GM18517 (cell line): Measurements from ENCODE around the gene CIBAR2.
"Not testable (repeated sequence)": the region's sequence is repeated elsewhere in the genome, so short reads cannot be mapped to it uniquely, and the experiment has no call there.

ENCODE experiments used
- ATAC-seq: cut with Tn5 transposase; IDR thresholded peaks from one replicate; pipeline ENCODE4 v1.9.1; 2021; ENCODE audit warnings: mild to moderate bottlenecking, moderate library complexity; ENCODE audit not compliant: unreplicated experiment

The CIBAR2 gene

GRCh38 chr16:85064186-85064585, 48.1 kb downstream of the CIBAR2 start:
- ATAC-seq, result no peak

GRCh38 chr16:85062845-85063244, 49.4 kb downstream of the CIBAR2 start:
- ATAC-seq, result no peak

GRCh38 chr16:85062323-85062722, 49.9 kb downstream of the CIBAR2 start:
- no peak for ATAC-seq

GRCh38 chr16:85061566-85061965, 50.7 kb downstream of the CIBAR2 start:
- no peak for ATAC-seq

GRCh38 chr16:85058909-85059308, 53.4 kb downstream of the CIBAR2 start:
- no peak for ATAC-seq

- ATAC-seq, result no peak
These were observed 54.3 kb downstream of the CIBAR2 start for GRCh38 chr16:85057948-85058347.

- ATAC-seq, result no peak
These were observed 54.9 kb downstream of the CIBAR2 start for GRCh38 chr16:85057212-85057889.

GRCh38 chr16:85056211-85056748, 56.0 kb downstream of the CIBAR2 start:
- ATAC-seq, result no peak

- ATAC-seq, result peak; percentile 93
These were observed 56.6 kb downstream of the CIBAR2 start for GRCh38 chr16:85055493-85056210.

GRCh38 chr16:85054948-85055492, 57.3 kb downstream of the CIBAR2 start:
- no peak for ATAC-seq

- not testable (repeated sequence) for ATAC-seq
These were observed 58.0 kb downstream of the CIBAR2 start for GRCh38 chr16:85054321-85054720.

GRCh38 chr16:85052536-85052935, 59.7 kb downstream of the CIBAR2 start:
- no peak for ATAC-seq

- no peak for ATAC-seq
These were observed 60.6 kb downstream of the CIBAR2 start for GRCh38 chr16:85051683-85052082.

- no peak for ATAC-seq
These were observed 61.1 kb downstream of the CIBAR2 start for GRCh38 chr16:85051067-85051581.

- no peak for ATAC-seq
These were observed 62.5 kb downstream of the CIBAR2 start for GRCh38 chr16:85049706-85050305.

GRCh38 chr16:85048921-85049562, 63.2 kb downstream of the CIBAR2 start:
- ATAC-seq, result no peak
